B cell (primary cell): ENCODE data around the gene CDH13. TPM values are rescaled to one million over a fixed set of nuclear protein-coding genes. Genes with fewer than 3 reads are reported as not detected.

ENCODE experiments used
- ATAC-seq: fragments of 200-7000 bp; cut with Tn5 transposase; one replicate; pipeline ENCODE4 v1.10.0; 2021; ENCODE audit warnings: low read depth, mild to moderate bottlenecking, moderate number of reproducible peaks, moderate library complexity
- CTCF ChIA-PET: fragments of 350-600 bp; sonication (Branson Sonifier 250); formaldehyde crosslinking; loops from one replicate; lab custom pipeline; 2021; ENCODE audit warnings: antibody characterized with exemption, inconsistent platforms; lab: Charles Lee
- POLR2A ChIA-PET: fragments of 350-600 bp; sonication (Branson Sonifier 250); formaldehyde crosslinking; loops from one replicate; lab custom pipeline; 2021; ENCODE audit warnings: antibody characterized with exemption; lab: Charles Lee
- DNase-seq: peaks from one replicate; pipeline ENCODE4 v3.0.0; 2013
- H2AFZ ChIP-seq: 2 replicates; pipeline ENCODE4 v1.6.1; 2012; ENCODE audit warnings: mild to moderate bottlenecking, low read depth, low read length; ENCODE audit not compliant: insufficient read depth, poor library complexity, severe bottlenecking
- H3K27ac ChIP-seq, 2 donors: 1 replicate in 1 of 2; 2 replicates in 1 of 2; pipeline ENCODE4 v1.5.1; 2012 to 2013; ENCODE audit warnings: low read length in 2 of 2, mild to moderate bottlenecking in 2 of 2, moderate library complexity in 1 of 2
- H3K27me3 ChIP-seq, 4 experiments: fragments of 200-600 bp in 1 of 4; sonication (generic) in 1 of 4; replicated peaks in 1 of 4; 1 replicate in 2 of 4; 2 replicates in 2 of 4; pipeline versions ENCODE4 v1.6.1 to v1.7.0; 2013 to 2016; ENCODE audit warnings: low read length in 3 of 4, mild to moderate bottlenecking in 2 of 4, mixed read lengths in 1 of 4, moderate library complexity in 1 of 4; ENCODE audit not compliant: insufficient read depth in 4 of 4, control insufficient read depth in 3 of 4; ENCODE audit errors: control extremely low read depth in 1 of 4
- H3K36me3 ChIP-seq, 2 experiments: replicated peaks in 1 of 2; 1 replicate in 1 of 2; 2 replicates in 1 of 2; pipeline versions ENCODE4 v1.6.1 to v1.7.1; 2013; ENCODE audit warnings: low read length in 1 of 2; ENCODE audit not compliant: insufficient read depth in 2 of 2, control insufficient read depth in 1 of 2; ENCODE audit errors: control extremely low read depth in 1 of 2, extremely low read depth in 1 of 2
- H3K4me1 ChIP-seq, 2 donors: fragments of 200-600 bp in 1 of 2; sonication (generic) in 1 of 2; 1 replicate in 1 of 2; 2 replicates in 1 of 2; pipeline versions ENCODE4 v1.5.1 to v1.6.1; 2013 to 2017; ENCODE audit warnings: low read length in 2 of 2; ENCODE audit not compliant: control insufficient read depth in 2 of 2, insufficient read depth in 2 of 2
- H3K4me2 ChIP-seq: replicated peaks from 2 replicates; pipeline ENCODE3; 2012; ENCODE audit warnings: mild to moderate bottlenecking, low read depth, low read length; ENCODE audit not compliant: poor library complexity, severe bottlenecking
- H3K4me3 ChIP-seq, 5 experiments: fragments of 200-600 bp in 1 of 5; sonication (generic) in 1 of 5; 1 replicate in 3 of 5; 2 replicates in 2 of 5; pipeline versions ENCODE4 v1.5.1 to v1.7.0; 2011 to 2016; ENCODE audit warnings: low read length in 4 of 5, mild to moderate bottlenecking in 4 of 5, low read depth in 2 of 5, control low read depth in 1 of 5, moderate library complexity in 1 of 5; ENCODE audit not compliant: insufficient read depth in 1 of 5; ENCODE audit errors: control extremely low read depth in 1 of 5, extremely low read depth in 1 of 5
- H3K79me2 ChIP-seq: fragments of 200-600 bp; sonication (generic); one replicate; pipeline ENCODE4 v1.6.0; 2016; ENCODE audit warnings: low read length; ENCODE audit not compliant: control insufficient read depth, insufficient read depth
- H3K9ac ChIP-seq: fragments of 200-600 bp; sonication (generic); 2 replicates; pipeline ENCODE4 v1.6.1; 2017; ENCODE audit warnings: mild to moderate bottlenecking, low read length, moderate library complexity
- H3K9me3 ChIP-seq, 3 donors: one replicate each; pipeline versions ENCODE4 v1.6.1 to v1.7.1; 2013; ENCODE audit warnings: low read length in 2 of 3; ENCODE audit not compliant: control insufficient read depth in 2 of 3, insufficient read depth in 1 of 3; ENCODE audit errors: control extremely low read depth in 1 of 3
- H4K20me1 ChIP-seq: 2 replicates; pipeline ENCODE4 v1.6.0; 2012; ENCODE audit warnings: mild to moderate bottlenecking, low read length; ENCODE audit not compliant: insufficient read depth, control insufficient read depth, poor library complexity, severe bottlenecking
- H3K27ac Mint-ChIP-seq: one replicate; pipeline ENCODE4 v1.8.0; 2021; ENCODE audit warnings: mixed read lengths
- H3K27me3 Mint-ChIP-seq: one replicate; pipeline ENCODE4 v1.8.0; 2021; ENCODE audit warnings: mixed read lengths
- H3K4me1 Mint-ChIP-seq: one replicate; pipeline ENCODE4 v1.8.0; 2021; ENCODE audit warnings: mixed read lengths
- H3K4me3 Mint-ChIP-seq: one replicate; pipeline ENCODE4 v1.8.0; 2021; ENCODE audit warnings: mixed read lengths
- H3K9me3 Mint-ChIP-seq: one replicate; pipeline ENCODE4 v1.8.0; 2022; ENCODE audit warnings: mixed read lengths; ENCODE audit not compliant: insufficient read depth
- CTCF ChIP-seq: fragments of 200-600 bp; IDR thresholded peaks from one replicate; pipeline ENCODE4 v1.8.0; 2022; ENCODE audit warnings: antibody characterized with exemption, mild to moderate bottlenecking
- EZH2 ChIP-seq: IDR thresholded peaks from 2 replicates; pipeline ENCODE4 v1.6.1; 2012; ENCODE audit warnings: borderline replicate concordance, low read depth, mild to moderate bottlenecking, moderate library complexity, low read length; ENCODE audit not compliant: insufficient read depth, poor library complexity, severe bottlenecking
- WGBS: methylation state at CpG from one replicate; pipeline ENCODE4 v1.1.5; 2013; ENCODE audit warnings: missing lambda C conversion rate; ENCODE audit not compliant: insufficient coverage; 5-methylcytosine and 5-hydroxymethylcytosine counted together
- intact Hi-C: fragments of 100-400 bp; cut with micrococcal nuclease; formaldehyde crosslinking; loops from one replicate; pipeline ENCODE4 v1.10.0; 2022
- polyA plus RNA-seq: library from polyadenylated mRNA; depleted of rRNA; stranded (reverse); fragments of >200 nt; gene quantifications from 2 replicates; pipeline ENCODE4 v1.2.3, GENCODE V29; 2012
- total RNA-seq, 2 donors: library from RNA; stranded (reverse); fragments of 120-200 nt in 1 of 2; gene quantifications; 1 replicate in 1 of 2; 2 replicates in 1 of 2; pipeline versions ENCODE4 v1.2.3 to v1.2.4, GENCODE V29; 2013 to 2022

Gene CDH13
- total and polyA plus RNA-seq, 2 donors (not counting 1 experiment from before 2014, with no cell fraction given), result not detected

GRCh38 chr16:82664181-82664580 is 37.4 kb downstream of the CDH13 start:
- Histone ChIP-seq H3K4me2 (no peak overlapping the region), H3K4me3 (no peak overlapping the region), H3K9me3 (no peaks in the 10 kb centered on the region), H4K20me1 (no peaks in the 10 kb centered on the region), H3K4me1 (no peaks in the 10 kb centered on the region), H3K27ac (no peak overlapping the region), H3K79me2 (no peaks in the 10 kb centered on the region), H3K36me3 (no peaks in the 10 kb centered on the region), H3K27me3 (peaks cover 0 to 10% (median 5%) of the 10 kb centered on the region in 4 experiments), H3K9ac (no peak overlapping the region), H2AFZ (no peak overlapping the region)
- WGBS, result 71% methylated on average over 1 of the region's 2 CpGs
- Mint-ChIP-seq H3K4me1 (no peaks in the 10 kb centered on the region), H3K27me3 (peaks cover 31% of the 10 kb centered on the region), H3K9me3 (no peaks in the 10 kb centered on the region), H3K27ac (no peak overlapping the region), H3K4me3 (no peak overlapping the region)
- DNase-seq, result no peak
- intact Hi-C loops, result no loop called here
- no peak for ATAC-seq
- ChIA-PET CTCF (no interaction called here), POLR2A (no interaction called here)
- TF ChIP-seq EZH2, result no peak
- no peak for TF ChIP-seq CTCF

- no peaks in the 10 kb centered on the region for H3K9me3 Mint-ChIP-seq
- Histone ChIP-seq H3K4me1 (no peaks in the 10 kb centered on the region), H3K9me3 (no peaks in the 10 kb centered on the region), H4K20me1 (no peaks in the 10 kb centered on the region), H3K27me3 (peaks cover 0 to 6% (median 4%) of the 10 kb centered on the region in 4 experiments), H3K9ac (no peak overlapping the region), H3K79me2 (no peaks in the 10 kb centered on the region), H2AFZ (no peak overlapping the region), H3K4me3 (no peak overlapping the region), H3K36me3 (no peaks in the 10 kb centered on the region), H3K27ac (no peak overlapping the region), H3K4me2 (no peak overlapping the region)
- POLR2A ChIA-PET, result no interaction called here
- WGBS, result no CpG with 5 or more reads among the region's 3 CpGs
- ATAC-seq (no peak), DNase-seq (no peak)
- CTCF ChIA-PET, result no interaction called here
- no peak overlapping the region for H3K27ac Mint-ChIP-seq
- intact Hi-C loops, result no loop called here
- H3K4me3 Mint-ChIP-seq, result no peak overlapping the region
- no peaks in the 10 kb centered on the region for H3K4me1 Mint-ChIP-seq
- TF ChIP-seq CTCF (no peak), EZH2 (no peak)
- peaks cover 26% of the 10 kb centered on the region for H3K27me3 Mint-ChIP-seq
Observed at GRCh38 chr16:82665025-82665424, 38.3 kb downstream of the CDH13 start.
